ENCODE results near the gene RFX8. TPM values are rescaled to one million over a fixed set of nuclear protein-coding genes. Genes with fewer than 3 reads are reported as not detected.

The RFX8 gene
- total and polyA plus RNA-seq, 9 of the 15 experiments (the other 6 are each of a cell fraction or from before 2014, with no cell fraction given), result not detected

DNA sequence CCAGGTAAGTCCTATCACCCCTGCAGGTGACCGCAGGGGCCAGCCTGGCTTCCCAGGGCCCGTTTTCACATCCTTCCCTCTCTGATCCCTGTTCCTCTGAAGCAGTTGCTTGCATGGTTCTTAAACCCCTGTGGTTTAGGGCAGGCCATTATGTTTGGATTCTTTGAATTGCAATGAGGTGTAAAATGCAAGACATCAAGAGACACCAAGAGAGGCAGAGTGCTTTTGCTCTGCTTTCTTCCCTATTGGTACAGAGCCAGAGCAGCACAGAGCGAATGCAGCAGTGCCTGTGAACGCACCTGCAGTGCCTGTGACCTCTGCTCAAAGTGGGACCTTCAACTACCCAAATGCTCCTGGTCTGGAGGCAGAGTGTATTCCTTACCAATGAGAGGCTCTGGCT, 7.6 kb downstream of the RFX8 start:
- ChIA-PET POLR2A (no interaction called here), CTCF (ENCODE audit: low intra/inter-chr PET ratio) (no interaction called here)
- intact Hi-C loops (cut with micrococcal nuclease), result no loop called here
- BruUV-seq (replicated peaks), result no TSS peak
- Histone ChIP-seq H3K4me3 (no peak overlapping the region), H2AFZ (ENCODE audit: low read depth, low read length) (no peak overlapping the region), H3K9me3 (replicated peaks; ENCODE audit: control insufficient read depth, insufficient read depth, low read depth, low read length) (no peaks in the 10 kb centered on the region), H3K9me1 (ENCODE audit: control insufficient read depth, insufficient read depth, low read length) (no peaks in the 10 kb centered on the region), H3K4me2 (ENCODE audit: insufficient read depth, low read length) (no peak overlapping the region), H3K9ac (ENCODE audit: insufficient read depth in 1 of 2, low read depth in 2 of 2, low read length in 2 of 2) (no peak overlapping the region), H3K27me3 (ENCODE audit: control insufficient read depth in 2 of 2, insufficient read depth in 2 of 2, low read length in 2 of 2) (peaks cover 25 to 65% of the 10 kb centered on the region in 2 experiments), H4K20me1 (replicated peaks; ENCODE audit: control insufficient read depth, insufficient read depth, low read length) (no peaks in the 10 kb centered on the region), H3K4me1 (replicated peaks in 1 of 2; ENCODE audit: control insufficient read depth in 2 of 2, insufficient read depth in 2 of 2, low read length in 2 of 2) (no peaks in the 10 kb centered on the region), H3K79me2 (ENCODE audit: control insufficient read depth, insufficient read depth, low read length) (no peaks in the 10 kb centered on the region), H3K27ac (ENCODE audit: extremely low read depth, low read depth, low read length) (no peak overlapping the region), H3K36me3 (ENCODE audit: control insufficient read depth, insufficient read depth, low read length) (no peaks in the 10 kb centered on the region)
- no peak for DNase-seq (ENCODE audit: extremely low read depth in 1 of 4, low spot score in 3 of 4)
- TF ChIP-seq USF2 (CRISPR knock-in tag; IDR thresholded peaks at IDR 0.05) (no peak), ZNF445 (CRISPR knock-in tag; IDR thresholded peaks at IDR 0.05; ENCODE audit: low read depth) (no peak), TCF7L2 (IDR thresholded peaks at IDR 0.05; ENCODE audit: low read depth, low read length) (no peak), TCF3 (CRISPR knock-in tag; IDR thresholded peaks at IDR 0.05) (no peak), CBX2 (IDR thresholded peaks at IDR 0.05; ENCODE audit: insufficient read depth, low read length, poor library complexity, severe bottlenecking) (no peak), TSC22D4 (tag; IDR thresholded peaks at IDR 0.05) (no peak), RBBP5 (IDR thresholded peaks at IDR 0.05; ENCODE audit: borderline replicate concordance, insufficient read depth, low read length, poor library complexity, severe bottlenecking) (no peak), LCOR (CRISPR knock-in tag; IDR thresholded peaks at IDR 0.05) (no peak)
- TF ChIP-seq, protein P1, sequence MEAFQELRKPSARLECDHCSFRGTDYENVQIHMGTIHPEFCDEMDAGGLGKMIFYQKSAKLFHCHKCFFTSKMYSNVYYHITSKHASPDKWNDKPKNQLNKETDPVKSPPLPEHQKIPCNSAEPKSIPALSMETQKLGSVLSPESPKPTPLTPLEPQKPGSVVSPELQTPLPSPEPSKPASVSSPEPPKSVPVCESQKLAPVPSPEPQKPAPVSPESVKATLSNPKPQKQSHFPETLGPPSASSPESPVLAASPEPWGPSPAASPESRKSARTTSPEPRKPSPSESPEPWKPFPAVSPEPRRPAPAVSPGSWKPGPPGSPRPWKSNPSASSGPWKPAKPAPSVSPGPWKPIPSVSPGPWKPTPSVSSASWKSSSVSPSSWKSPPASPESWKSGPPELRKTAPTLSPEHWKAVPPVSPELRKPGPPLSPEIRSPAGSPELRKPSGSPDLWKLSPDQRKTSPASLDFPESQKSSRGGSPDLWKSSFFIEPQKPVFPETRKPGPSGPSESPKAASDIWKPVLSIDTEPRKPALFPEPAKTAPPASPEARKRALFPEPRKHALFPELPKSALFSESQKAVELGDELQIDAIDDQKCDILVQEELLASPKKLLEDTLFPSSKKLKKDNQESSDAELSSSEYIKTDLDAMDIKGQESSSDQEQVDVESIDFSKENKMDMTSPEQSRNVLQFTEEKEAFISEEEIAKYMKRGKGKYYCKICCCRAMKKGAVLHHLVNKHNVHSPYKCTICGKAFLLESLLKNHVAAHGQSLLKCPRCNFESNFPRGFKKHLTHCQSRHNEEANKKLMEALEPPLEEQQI (IDR thresholded peaks at IDR 0.05), result no peak
- TF ChIP-seq, protein P2, sequence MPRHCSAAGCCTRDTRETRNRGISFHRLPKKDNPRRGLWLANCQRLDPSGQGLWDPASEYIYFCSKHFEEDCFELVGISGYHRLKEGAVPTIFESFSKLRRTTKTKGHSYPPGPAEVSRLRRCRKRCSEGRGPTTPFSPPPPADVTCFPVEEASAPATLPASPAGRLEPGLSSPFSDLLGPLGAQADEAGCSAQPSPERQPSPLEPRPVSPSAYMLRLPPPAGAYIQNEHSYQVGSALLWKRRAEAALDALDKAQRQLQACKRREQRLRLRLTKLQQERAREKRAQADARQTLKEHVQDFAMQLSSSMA (CRISPR knock-in tag; IDR thresholded peaks at IDR 0.05), result no peak
- TF ChIP-seq, protein P3, sequence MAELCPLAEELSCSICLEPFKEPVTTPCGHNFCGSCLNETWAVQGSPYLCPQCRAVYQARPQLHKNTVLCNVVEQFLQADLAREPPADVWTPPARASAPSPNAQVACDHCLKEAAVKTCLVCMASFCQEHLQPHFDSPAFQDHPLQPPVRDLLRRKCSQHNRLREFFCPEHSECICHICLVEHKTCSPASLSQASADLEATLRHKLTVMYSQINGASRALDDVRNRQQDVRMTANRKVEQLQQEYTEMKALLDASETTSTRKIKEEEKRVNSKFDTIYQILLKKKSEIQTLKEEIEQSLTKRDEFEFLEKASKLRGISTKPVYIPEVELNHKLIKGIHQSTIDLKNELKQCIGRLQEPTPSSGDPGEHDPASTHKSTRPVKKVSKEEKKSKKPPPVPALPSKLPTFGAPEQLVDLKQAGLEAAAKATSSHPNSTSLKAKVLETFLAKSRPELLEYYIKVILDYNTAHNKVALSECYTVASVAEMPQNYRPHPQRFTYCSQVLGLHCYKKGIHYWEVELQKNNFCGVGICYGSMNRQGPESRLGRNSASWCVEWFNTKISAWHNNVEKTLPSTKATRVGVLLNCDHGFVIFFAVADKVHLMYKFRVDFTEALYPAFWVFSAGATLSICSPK (IDR thresholded peaks at IDR 0.05; ENCODE audit: borderline replicate concordance), result no peak
- FAIRE-seq, result no peak
- no peak for ATAC-seq
- in situ Hi-C loops (cut with MboI), result no loop called here
- 0% methylated on average over 4 of the region's 4 CpGs for WGBS (ENCODE audit: insufficient coverage, low coverage, missing lambda C conversion rate)

All from K562 (cell line).